ENCODE data around the gene KIAA0232.
"Not testable (repeated sequence)": the region's sequence is repeated elsewhere in the genome, so short reads cannot be mapped to it uniquely, and the experiment has no call there.

Gene KIAA0232

GRCh38 chr4:6750286-6751221 lies 32.0 kb upstream of the KIAA0232 start:
- Histone ChIP-seq H3K36me3 (ENCODE audit: insufficient read depth, low read length) (no peaks in the 10 kb centered on the region), H2AFZ (ENCODE audit: low read depth, low read length) (no peak overlapping the region), H3K4me3 (ENCODE audit: low read length) (no peak overlapping the region), H3K4me1 (ENCODE audit: insufficient read depth, low read length) (peaks cover 12% of the 10 kb centered on the region), H3K27me3 (ENCODE audit: insufficient read depth, low read length) (no peaks in the 10 kb centered on the region), H3K9me3 (ENCODE audit: low read length) (no peaks in the 10 kb centered on the region)

GRCh38 chr4:6751611-6752485 lies 30.7 kb upstream of the KIAA0232 start:
- Histone ChIP-seq H2AFZ (ENCODE audit: low read depth, low read length) (no peak overlapping the region), H3K4me1 (ENCODE audit: insufficient read depth, low read length) (peaks cover 16% of the 10 kb centered on the region), H3K9me3 (ENCODE audit: low read length) (no peaks in the 10 kb centered on the region), H3K27me3 (ENCODE audit: insufficient read depth, low read length) (no peaks in the 10 kb centered on the region), H3K36me3 (ENCODE audit: insufficient read depth, low read length) (no peaks in the 10 kb centered on the region), H3K4me3 (ENCODE audit: low read length) (no peak overlapping the region)

- no peaks in the 10 kb centered on the region for H3K27me3 ChIP-seq (ENCODE audit: insufficient read depth, low read length)
- H3K4me3 ChIP-seq (ENCODE audit: low read length) = no peak overlapping the region
- H3K4me1 ChIP-seq (ENCODE audit: insufficient read depth, low read length) = peaks cover 16% of the 10 kb centered on the region
- H2AFZ ChIP-seq (ENCODE audit: low read depth, low read length) = no peak overlapping the region
- H3K36me3 ChIP-seq (ENCODE audit: insufficient read depth, low read length) = no peaks in the 10 kb centered on the region
- H3K9me3 ChIP-seq (ENCODE audit: low read length) = no peaks in the 10 kb centered on the region
These were observed 30.1 kb upstream of the KIAA0232 start for GRCh38 chr4:6752486-6752829.

GRCh38 chr4:6753103-6753560 lies 29.4 kb upstream of the KIAA0232 start:
- Histone ChIP-seq H2AFZ (ENCODE audit: low read depth, low read length) (no peak overlapping the region), H3K4me3 (ENCODE audit: low read length) (no peak overlapping the region), H3K4me1 (ENCODE audit: insufficient read depth, low read length) (peaks cover 13% of the 10 kb centered on the region)

GRCh38 chr4:6753891-6754290 lies 28.6 kb upstream of the KIAA0232 start:
- no peaks in the 10 kb centered on the region for H3K36me3 ChIP-seq (ENCODE audit: insufficient read depth, low read length)
- H3K9me3 ChIP-seq (ENCODE audit: low read length) = no peaks in the 10 kb centered on the region

More at GRCh38 chr4:6753103-6753560, 29.4 kb upstream of the KIAA0232 start:
- Histone ChIP-seq H3K36me3 (ENCODE audit: insufficient read depth, low read length) (no peaks in the 10 kb centered on the region), H3K9me3 (ENCODE audit: low read length) (no peaks in the 10 kb centered on the region), H3K27me3 (ENCODE audit: insufficient read depth, low read length) (no peaks in the 10 kb centered on the region)

GRCh38 chr4:6754481-6755087 lies 27.9 kb upstream of the KIAA0232 start:
- H2AFZ ChIP-seq (ENCODE audit: low read depth, low read length) = no peak overlapping the region
- H3K4me3 ChIP-seq (ENCODE audit: low read length) = no peak overlapping the region
- H3K27me3 ChIP-seq (ENCODE audit: insufficient read depth, low read length) = no peaks in the 10 kb centered on the region
- no peaks in the 10 kb centered on the region for H3K36me3 ChIP-seq (ENCODE audit: insufficient read depth, low read length)
- peaks cover 6% of the 10 kb centered on the region for H3K4me1 ChIP-seq (ENCODE audit: insufficient read depth, low read length)
- no peaks in the 10 kb centered on the region for H3K9me3 ChIP-seq (ENCODE audit: low read length)

More at GRCh38 chr4:6753891-6754290, 28.6 kb upstream of the KIAA0232 start:
- H2AFZ ChIP-seq (ENCODE audit: low read depth, low read length) = no peak overlapping the region
- peaks cover 13% of the 10 kb centered on the region for H3K4me1 ChIP-seq (ENCODE audit: insufficient read depth, low read length)
- no peaks in the 10 kb centered on the region for H3K27me3 ChIP-seq (ENCODE audit: insufficient read depth, low read length)
- no peak overlapping the region for H3K4me3 ChIP-seq (ENCODE audit: low read length)

- Histone ChIP-seq H3K9me3 (ENCODE audit: low read length) (no peaks in the 10 kb centered on the region), H2AFZ (ENCODE audit: low read depth, low read length) (no peak overlapping the region), H3K36me3 (ENCODE audit: insufficient read depth, low read length) (no peaks in the 10 kb centered on the region), H3K27me3 (ENCODE audit: insufficient read depth, low read length) (no peaks in the 10 kb centered on the region), H3K4me3 (ENCODE audit: low read length) (no peak overlapping the region), H3K4me1 (ENCODE audit: insufficient read depth, low read length) (peaks cover 4% of the 10 kb centered on the region)
These were observed 27.3 kb upstream of the KIAA0232 start for GRCh38 chr4:6755088-6755753.

- not testable (repeated sequence) for H3K36me3 ChIP-seq (ENCODE audit: insufficient read depth, low read length); H3K27me3 ChIP-seq (ENCODE audit: insufficient read depth, low read length); H3K4me1 ChIP-seq (ENCODE audit: insufficient read depth, low read length); H3K9me3 ChIP-seq (ENCODE audit: low read length); H3K4me3 ChIP-seq (ENCODE audit: low read length); H2AFZ ChIP-seq (ENCODE audit: low read depth, low read length)
These were observed 26.2 kb upstream of the KIAA0232 start for GRCh38 chr4:6756345-6756744.

GRCh38 chr4:6758728-6759127 lies 23.8 kb upstream of the KIAA0232 start:
- Histone ChIP-seq H2AFZ (ENCODE audit: low read depth, low read length) (no peak overlapping the region), H3K27me3 (ENCODE audit: insufficient read depth, low read length) (peaks cover 10% of the 10 kb centered on the region), H3K4me3 (ENCODE audit: low read length) (no peak overlapping the region), H3K36me3 (ENCODE audit: insufficient read depth, low read length) (no peaks in the 10 kb centered on the region), H3K4me1 (ENCODE audit: insufficient read depth, low read length) (peaks cover 7% of the 10 kb centered on the region), H3K9me3 (ENCODE audit: low read length) (no peaks in the 10 kb centered on the region)

- Histone ChIP-seq H3K4me1 (ENCODE audit: insufficient read depth, low read length) (peaks cover 7% of the 10 kb centered on the region), H3K36me3 (ENCODE audit: insufficient read depth, low read length) (no peaks in the 10 kb centered on the region), H3K4me3 (ENCODE audit: low read length) (no peak overlapping the region), H2AFZ (ENCODE audit: low read depth, low read length) (no peak overlapping the region), H3K9me3 (ENCODE audit: low read length) (no peaks in the 10 kb centered on the region), H3K27me3 (ENCODE audit: insufficient read depth, low read length) (peaks cover 10% of the 10 kb centered on the region)
These were observed 21.7 kb upstream of the KIAA0232 start for GRCh38 chr4:6760865-6761264.

GRCh38 chr4:6761649-6762615 lies 20.6 kb upstream of the KIAA0232 start:
- no peaks in the 10 kb centered on the region for H3K9me3 ChIP-seq (ENCODE audit: low read length)

More at GRCh38 chr4:6761649-6762615, 20.6 kb upstream of the KIAA0232 start:
- peaks cover 4% of the 10 kb centered on the region for H3K4me1 ChIP-seq (ENCODE audit: insufficient read depth, low read length)
- H3K27me3 ChIP-seq (ENCODE audit: insufficient read depth, low read length) = peaks cover 10% of the 10 kb centered on the region
- H3K36me3 ChIP-seq (ENCODE audit: insufficient read depth, low read length) = no peaks in the 10 kb centered on the region
- H2AFZ ChIP-seq (ENCODE audit: low read depth, low read length) = no peak overlapping the region
- no peak overlapping the region for H3K4me3 ChIP-seq (ENCODE audit: low read length)

Data from neuron (in vitro differentiated cells).